Activated T-helper 17 cell treated with anti-CD3 and anti-CD28 coated beads, Interleukin-2, amount 50 U/mL, for 72 hours (primary cell): ENCODE data around the gene ZNF3. TPM values are rescaled to one million over a fixed set of nuclear protein-coding genes. Genes with fewer than 3 reads are reported as not detected.

Experiments
- ATAC-seq: fragments of 150-1000 bp; cut with Tn5 transposase; replicated peaks from 2 replicates; pipeline ENCODE4 v1.10.0; 2021; ENCODE audit warnings: mild to moderate bottlenecking, moderate library complexity
- H3K27ac Mint-ChIP-seq: one replicate; pipeline ENCODE4 v1.8.0; 2022; ENCODE audit warnings: mixed read lengths
- H3K27me3 Mint-ChIP-seq: one replicate; pipeline ENCODE4 v1.8.0; 2022; ENCODE audit warnings: mixed read lengths
- H3K36me3 Mint-ChIP-seq: one replicate; pipeline ENCODE4 v1.8.0; 2022; ENCODE audit warnings: low read depth, mild to moderate bottlenecking, mixed read lengths
- H3K4me1 Mint-ChIP-seq: one replicate; pipeline ENCODE4 v1.8.0; 2022; ENCODE audit warnings: mixed read lengths
- H3K4me3 Mint-ChIP-seq: one replicate; pipeline ENCODE4 v1.8.0; 2022; ENCODE audit warnings: mild to moderate bottlenecking, mixed read lengths
- H3K9me3 Mint-ChIP-seq: one replicate; pipeline ENCODE4 v1.8.0; 2022; ENCODE audit warnings: mixed read lengths
- total RNA-seq, 2 donors: library from RNA; stranded (reverse); gene quantifications; one replicate each; pipeline ENCODE4 v1.2.3, GENCODE V29; 2022

ZNF3 gene
- total RNA-seq, 2 donors from 2014 or later: 16.9 to 17.1 TPM

GRCh38 chr7:100063376-100063775, 18.1 kb downstream of the ZNF3 start:
- no peak for ATAC-seq
- Mint-ChIP-seq H3K36me3 (peaks cover 48% of the 10 kb centered on the region), H3K9me3 (no peaks in the 10 kb centered on the region), H3K27ac (no peak overlapping the region), H3K4me3 (no peak overlapping the region), H3K4me1 (no peaks in the 10 kb centered on the region), H3K27me3 (no peaks in the 10 kb centered on the region)

- no peak overlapping the region for H3K4me3 Mint-ChIP-seq
- no peak overlapping the region for H3K27ac Mint-ChIP-seq
- no peaks in the 10 kb centered on the region for H3K27me3 Mint-ChIP-seq
- no peaks in the 10 kb centered on the region for H3K9me3 Mint-ChIP-seq
- peaks cover 57% of the 10 kb centered on the region for H3K36me3 Mint-ChIP-seq
- no peak for ATAC-seq
- H3K4me1 Mint-ChIP-seq: no peaks in the 10 kb centered on the region
Observed at GRCh38 chr7:100061518-100062193, 19.9 kb downstream of the ZNF3 start.

DNA sequence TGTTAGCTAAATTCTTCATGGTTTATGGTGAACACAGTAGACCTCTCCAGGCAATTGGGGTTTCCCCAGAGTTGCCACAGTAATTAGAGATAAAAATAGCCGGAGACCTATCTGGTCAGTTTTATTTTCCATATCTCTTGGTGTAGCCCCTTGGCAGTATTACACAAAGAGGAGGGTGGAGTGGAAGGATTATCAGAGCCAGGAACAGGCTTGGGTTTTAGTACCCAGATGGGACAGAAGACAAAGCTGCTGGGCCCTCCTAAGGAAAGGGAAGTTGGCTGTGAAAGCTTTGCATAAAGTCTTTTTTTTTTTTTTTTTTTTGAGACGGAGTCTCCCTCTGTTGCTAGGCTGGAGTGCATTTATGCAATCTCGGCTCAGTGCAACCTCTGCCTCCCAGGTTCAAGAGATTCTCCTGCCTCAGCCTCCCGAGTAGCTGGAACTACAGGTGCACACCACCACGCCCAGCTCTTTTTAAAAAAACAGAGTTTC, 22.2 kb downstream of the ZNF3 start:
- Mint-ChIP-seq H3K4me1 (no peaks in the 10 kb centered on the region), H3K27me3 (no peaks in the 10 kb centered on the region), H3K27ac (no peak overlapping the region), H3K36me3 (peaks cover 57% of the 10 kb centered on the region), H3K4me3 (no peak overlapping the region), H3K9me3 (no peaks in the 10 kb centered on the region)
- no peak for ATAC-seq

- ATAC-seq: no peak
- H3K36me3 Mint-ChIP-seq: peaks cover 40% of the 10 kb centered on the region
- H3K4me1 Mint-ChIP-seq: no peaks in the 10 kb centered on the region
- no peaks in the 10 kb centered on the region for H3K9me3 Mint-ChIP-seq
- H3K4me3 Mint-ChIP-seq: no peak overlapping the region
- no peaks in the 10 kb centered on the region for H3K27me3 Mint-ChIP-seq
- H3K27ac Mint-ChIP-seq: no peak overlapping the region
Observed at GRCh38 chr7:100057006-100057405, 24.5 kb downstream of the ZNF3 start.

GRCh38 chr7:100053215-100053614, 28.3 kb downstream of the ZNF3 start:
- no peak for ATAC-seq
- H3K9me3 Mint-ChIP-seq: no peaks in the 10 kb centered on the region
- H3K4me1 Mint-ChIP-seq: peaks cover 5% of the 10 kb centered on the region
- H3K27ac Mint-ChIP-seq: no peak overlapping the region
- peaks cover 15% of the 10 kb centered on the region for H3K36me3 Mint-ChIP-seq
- no peaks in the 10 kb centered on the region for H3K27me3 Mint-ChIP-seq
- no peak overlapping the region for H3K4me3 Mint-ChIP-seq

- Mint-ChIP-seq H3K4me1 (peaks cover 5% of the 10 kb centered on the region), H3K27me3 (no peaks in the 10 kb centered on the region), H3K36me3 (no peaks in the 10 kb centered on the region), H3K4me3 (peak overlapping the region; percentile 34), H3K9me3 (no peaks in the 10 kb centered on the region), H3K27ac (no peak overlapping the region)
- ATAC-seq: no peak
Observed at GRCh38 chr7:100051611-100052010, 29.9 kb downstream of the ZNF3 start.

- no peaks in the 10 kb centered on the region for H3K27me3 Mint-ChIP-seq
- H3K4me3 Mint-ChIP-seq: peak within 1 kb of the TSS; percentile 86
- no peaks in the 10 kb centered on the region for H3K36me3 Mint-ChIP-seq
- H3K4me1 Mint-ChIP-seq: peaks cover 5% of the 10 kb centered on the region
- H3K9me3 Mint-ChIP-seq: no peaks in the 10 kb centered on the region
- H3K27ac Mint-ChIP-seq: peak within 1 kb of the TSS; percentile 86
- ATAC-seq: peak; percentile 97
Observed at GRCh38 chr7:100049441-100050291, 31.9 kb downstream of the ZNF3 start, which contains the start of gene ZSCAN21. Gene ZSCAN21 (plus strand): TSS chr7:100049774. CDS start chr7:100057007, 7,233 bp downstream.

GRCh38 chr7:100048680-100049079, 32.8 kb downstream of the ZNF3 start:
- H3K4me3 Mint-ChIP-seq: peak overlapping the region; percentile 86

GRCh38 chr7:100044718-100045117, 36.8 kb downstream of the ZNF3 start:
- Mint-ChIP-seq H3K9me3 (no peaks in the 10 kb centered on the region), H3K4me3 (no peak overlapping the region), H3K27ac (no peak overlapping the region), H3K27me3 (no peaks in the 10 kb centered on the region), H3K36me3 (no peaks in the 10 kb centered on the region), H3K4me1 (no peaks in the 10 kb centered on the region)
- ATAC-seq: no peak

More at GRCh38 chr7:100048680-100049079, 32.8 kb downstream of the ZNF3 start:
- peak overlapping the region; percentile 25 for H3K27ac Mint-ChIP-seq
- H3K36me3 Mint-ChIP-seq: no peaks in the 10 kb centered on the region
- peaks cover 5% of the 10 kb centered on the region for H3K4me1 Mint-ChIP-seq
- H3K9me3 Mint-ChIP-seq: no peaks in the 10 kb centered on the region
- no peaks in the 10 kb centered on the region for H3K27me3 Mint-ChIP-seq
- ATAC-seq: no peak

- no peak overlapping the region for H3K4me3 Mint-ChIP-seq
- H3K4me1 Mint-ChIP-seq: no peaks in the 10 kb centered on the region
- H3K27me3 Mint-ChIP-seq: no peaks in the 10 kb centered on the region
- H3K27ac Mint-ChIP-seq: no peak overlapping the region
- peaks cover 28% of the 10 kb centered on the region for H3K36me3 Mint-ChIP-seq
- H3K9me3 Mint-ChIP-seq: no peaks in the 10 kb centered on the region
- no peak for ATAC-seq
Observed at GRCh38 chr7:100040575-100040974, 40.9 kb downstream of the ZNF3 start.

DNA sequence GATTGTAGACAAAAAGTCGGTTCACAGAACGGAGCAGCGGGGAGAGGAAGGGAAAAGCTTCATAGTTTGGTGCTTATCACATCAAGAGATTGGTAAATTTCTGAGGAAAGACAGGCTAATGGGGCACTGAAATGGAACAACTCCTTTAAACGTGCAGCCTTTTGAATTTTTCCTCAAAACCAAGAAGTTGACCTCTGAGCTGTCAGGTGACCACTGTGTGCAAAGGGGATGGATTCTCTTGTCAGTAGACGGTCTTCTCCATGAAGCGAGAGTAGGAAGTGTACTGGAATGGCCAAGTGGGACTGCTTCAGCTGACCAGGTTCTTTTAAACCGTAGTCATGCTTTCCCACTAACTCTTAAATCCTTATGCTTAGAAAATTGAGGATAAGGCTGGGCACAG, 43.2 kb downstream of the ZNF3 start:
- no peaks in the 10 kb centered on the region for H3K4me1 Mint-ChIP-seq
- ATAC-seq: no peak
- H3K27ac Mint-ChIP-seq: no peak overlapping the region
- H3K4me3 Mint-ChIP-seq: no peak overlapping the region
- H3K9me3 Mint-ChIP-seq: no peaks in the 10 kb centered on the region
- peaks cover 51% of the 10 kb centered on the region for H3K36me3 Mint-ChIP-seq
- no peaks in the 10 kb centered on the region for H3K27me3 Mint-ChIP-seq

DNA sequence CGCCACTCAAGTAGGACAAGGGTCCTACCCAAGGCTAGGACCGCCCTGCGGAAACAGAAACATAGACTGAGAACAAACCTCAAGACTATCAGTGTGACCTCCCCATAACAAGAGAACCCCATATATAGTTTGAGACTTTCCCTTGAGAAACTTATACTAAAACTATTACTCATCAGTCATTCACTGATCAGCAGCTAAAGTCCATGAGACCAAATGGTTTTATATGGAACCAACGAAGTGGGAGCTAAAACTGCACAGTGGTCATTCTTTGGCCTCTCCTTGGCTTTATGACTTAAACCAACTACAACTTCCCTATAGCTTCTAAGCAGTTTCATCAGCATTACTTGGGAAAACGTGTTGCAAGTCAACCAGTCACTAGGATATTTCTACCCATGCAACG, 45.6 kb downstream of the ZNF3 start:
- Mint-ChIP-seq H3K4me1 (no peaks in the 10 kb centered on the region), H3K4me3 (no peak overlapping the region), H3K27me3 (no peaks in the 10 kb centered on the region), H3K9me3 (no peaks in the 10 kb centered on the region), H3K27ac (no peak overlapping the region), H3K36me3 (peaks cover 75% of the 10 kb centered on the region)
- peak; percentile 19 for ATAC-seq

- no peaks in the 10 kb centered on the region for H3K4me1 Mint-ChIP-seq
- peak; percentile 50 for ATAC-seq
- no peaks in the 10 kb centered on the region for H3K9me3 Mint-ChIP-seq
- H3K4me3 Mint-ChIP-seq: no peak overlapping the region
- H3K27ac Mint-ChIP-seq: no peak overlapping the region
- peaks cover 84% of the 10 kb centered on the region for H3K36me3 Mint-ChIP-seq
- no peaks in the 10 kb centered on the region for H3K27me3 Mint-ChIP-seq
Observed at GRCh38 chr7:100034871-100035510, 46.5 kb downstream of the ZNF3 start.

GRCh38 chr7:100033526-100033925, 48.0 kb downstream of the ZNF3 start:
- Mint-ChIP-seq H3K4me1 (no peaks in the 10 kb centered on the region), H3K27me3 (no peaks in the 10 kb centered on the region), H3K9me3 (no peaks in the 10 kb centered on the region), H3K4me3 (no peak overlapping the region), H3K27ac (no peak overlapping the region), H3K36me3 (peaks cover 99% of the 10 kb centered on the region)
- no peak for ATAC-seq
